H1 (cell line): ENCODE data around the gene SAMD7.

Source experiments
- CREB1 ChIP-seq: IDR thresholded peaks from 2 replicates; pipeline ENCODE4 v1.6.1; 2012; ENCODE audit warnings: inconsistent platforms
- TF ChIP-seq, protein P1 (sequence below): IDR thresholded peaks from 2 replicates; pipeline ENCODE4 v1.6.1; 2012; ENCODE audit warnings: inconsistent platforms

DNA sequence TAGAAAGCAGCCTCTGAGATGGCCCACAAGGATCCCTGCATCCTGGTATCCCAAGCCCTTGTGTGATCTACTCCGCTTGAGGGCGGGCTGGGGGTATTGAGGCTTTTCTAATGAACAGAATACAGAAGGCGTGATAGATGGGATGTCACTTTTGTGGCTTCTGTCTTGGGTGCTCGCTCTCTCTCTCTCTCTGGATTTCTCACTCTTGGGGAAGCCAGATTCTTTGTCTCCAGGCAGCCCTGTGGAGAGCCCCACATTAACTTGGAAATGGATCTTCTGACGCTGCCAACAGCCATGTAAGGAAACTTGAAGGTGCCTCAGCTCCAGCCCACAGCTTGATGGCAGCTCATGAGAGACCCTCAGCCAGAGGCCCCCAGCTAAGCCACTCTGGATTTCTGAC, 28.4 kb downstream of the SAMD7 start:
- no peak for TF ChIP-seq CREB1
- TF ChIP-seq, protein P1, sequence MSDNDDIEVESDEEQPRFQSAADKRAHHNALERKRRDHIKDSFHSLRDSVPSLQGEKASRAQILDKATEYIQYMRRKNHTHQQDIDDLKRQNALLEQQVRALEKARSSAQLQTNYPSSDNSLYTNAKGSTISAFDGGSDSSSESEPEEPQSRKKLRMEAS: no peak
